Osteocyte (in vitro differentiated cells): ENCODE measurements around the gene DUSP22. TPM values are rescaled to one million over a fixed set of nuclear protein-coding genes. Genes with fewer than 3 reads are reported as not detected.

Experiments
- DNase-seq: peaks from one replicate; pipeline ENCODE4 v3.0.0; 2021; ENCODE audit warnings: mixed read lengths; ENCODE audit not compliant: unreplicated experiment; ENCODE audit errors: extremely low spot score
- H3K27ac Mint-ChIP-seq: one replicate; pipeline ENCODE4 v1.8.0; 2021; ENCODE audit warnings: mild to moderate bottlenecking, mixed read lengths; ENCODE audit not compliant: unreplicated experiment
- H3K27me3 Mint-ChIP-seq: one replicate; pipeline ENCODE4 v1.8.0; 2021; ENCODE audit warnings: mixed read lengths; ENCODE audit not compliant: unreplicated experiment
- H3K36me3 Mint-ChIP-seq: one replicate; pipeline ENCODE4 v1.8.0; 2021; ENCODE audit warnings: mixed read lengths; ENCODE audit not compliant: unreplicated experiment
- H3K4me1 Mint-ChIP-seq: one replicate; pipeline ENCODE4 v1.8.0; 2021; ENCODE audit warnings: mixed read lengths; ENCODE audit not compliant: unreplicated experiment
- H3K4me3 Mint-ChIP-seq: one replicate; pipeline ENCODE4 v1.8.0; 2021; ENCODE audit warnings: mild to moderate bottlenecking, moderate library complexity, mixed read lengths; ENCODE audit not compliant: unreplicated experiment
- H3K9me3 Mint-ChIP-seq: one replicate; pipeline ENCODE4 v1.8.0; 2021; ENCODE audit warnings: mixed read lengths; ENCODE audit not compliant: unreplicated experiment
- total RNA-seq: library from RNA; stranded (reverse); gene quantifications from 2 replicates; pipeline ENCODE4 v1.2.1, GENCODE V29; 2021
- TF ChIP-seq, protein P1 (sequence below): fragments of 200-600 bp; sonication (generic); IDR thresholded peaks from 2 replicates; pipeline ENCODE4 v1.5.0; 2021; ENCODE audit warnings: antibody characterized with exemption, mild to moderate bottlenecking, moderate library complexity

Gene DUSP22
- total RNA-seq, 1 donor from 2014 or later: 27.4 TPM

DNA sequence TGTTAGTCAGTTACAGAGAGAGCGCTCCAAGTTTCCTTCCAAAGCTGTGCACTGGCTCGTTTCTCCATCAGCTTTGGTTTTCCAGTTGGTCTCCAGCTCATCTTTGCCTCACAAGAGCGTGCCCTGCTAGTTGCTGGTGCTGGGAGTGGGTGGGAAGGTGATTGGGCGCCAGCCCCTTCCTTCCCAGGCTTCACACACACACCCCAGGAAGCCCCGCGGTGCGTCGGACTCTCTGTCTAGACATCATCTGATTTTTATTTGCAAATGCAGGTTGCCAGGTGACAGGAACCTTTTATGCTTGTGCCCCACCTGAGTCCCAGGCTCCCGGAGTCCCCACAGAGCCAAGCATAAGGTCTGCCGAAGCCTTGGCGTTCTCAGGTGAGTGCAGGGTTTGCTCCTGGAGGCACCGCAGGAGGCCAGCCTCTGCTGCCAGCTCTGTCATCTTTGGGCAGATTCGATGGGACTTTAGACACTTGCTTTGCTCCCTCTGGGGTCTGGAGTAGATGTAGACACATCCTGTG is 106.3 kb downstream of the DUSP22 start:
- peaks cover 52% of the 10 kb centered on the region for H3K27me3 Mint-ChIP-seq
- H3K4me1 Mint-ChIP-seq: peaks cover 4% of the 10 kb centered on the region
- H3K27ac Mint-ChIP-seq: no peak overlapping the region
- DNase-seq: no peak
- H3K4me3 Mint-ChIP-seq: no peak overlapping the region
- TF ChIP-seq, protein P1, sequence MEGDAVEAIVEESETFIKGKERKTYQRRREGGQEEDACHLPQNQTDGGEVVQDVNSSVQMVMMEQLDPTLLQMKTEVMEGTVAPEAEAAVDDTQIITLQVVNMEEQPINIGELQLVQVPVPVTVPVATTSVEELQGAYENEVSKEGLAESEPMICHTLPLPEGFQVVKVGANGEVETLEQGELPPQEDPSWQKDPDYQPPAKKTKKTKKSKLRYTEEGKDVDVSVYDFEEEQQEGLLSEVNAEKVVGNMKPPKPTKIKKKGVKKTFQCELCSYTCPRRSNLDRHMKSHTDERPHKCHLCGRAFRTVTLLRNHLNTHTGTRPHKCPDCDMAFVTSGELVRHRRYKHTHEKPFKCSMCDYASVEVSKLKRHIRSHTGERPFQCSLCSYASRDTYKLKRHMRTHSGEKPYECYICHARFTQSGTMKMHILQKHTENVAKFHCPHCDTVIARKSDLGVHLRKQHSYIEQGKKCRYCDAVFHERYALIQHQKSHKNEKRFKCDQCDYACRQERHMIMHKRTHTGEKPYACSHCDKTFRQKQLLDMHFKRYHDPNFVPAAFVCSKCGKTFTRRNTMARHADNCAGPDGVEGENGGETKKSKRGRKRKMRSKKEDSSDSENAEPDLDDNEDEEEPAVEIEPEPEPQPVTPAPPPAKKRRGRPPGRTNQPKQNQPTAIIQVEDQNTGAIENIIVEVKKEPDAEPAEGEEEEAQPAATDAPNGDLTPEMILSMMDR: no peak
- H3K9me3 Mint-ChIP-seq: no peaks in the 10 kb centered on the region
- no peaks in the 10 kb centered on the region for H3K36me3 Mint-ChIP-seq

GRCh38 chr6:399785-400534 is 107.7 kb downstream of the DUSP22 start:
- no peak for DNase-seq
- H3K27ac Mint-ChIP-seq: no peak overlapping the region
- no peaks in the 10 kb centered on the region for H3K9me3 Mint-ChIP-seq
- TF ChIP-seq, protein P1: no peak
- no peak overlapping the region for H3K4me3 Mint-ChIP-seq
- no peaks in the 10 kb centered on the region for H3K4me1 Mint-ChIP-seq
- peaks cover 51% of the 10 kb centered on the region for H3K27me3 Mint-ChIP-seq
- H3K36me3 Mint-ChIP-seq: no peaks in the 10 kb centered on the region

GRCh38 chr6:400815-401214 is 108.5 kb downstream of the DUSP22 start:
- DNase-seq: no peak
- Mint-ChIP-seq H3K27ac (no peak overlapping the region), H3K27me3 (peaks cover 44% of the 10 kb centered on the region), H3K36me3 (no peaks in the 10 kb centered on the region), H3K4me3 (no peak overlapping the region), H3K9me3 (no peaks in the 10 kb centered on the region), H3K4me1 (no peaks in the 10 kb centered on the region)
- TF ChIP-seq, protein P1: no peak

Other genes with a start within 250 kb of the DUSP22 start
- not detected in 2 replicates for gene IRF4, start 99.3 kb downstream of the DUSP22 start, total RNA-seq